ENCODE measurements around the gene EGFR.

Gene EGFR

DNA sequence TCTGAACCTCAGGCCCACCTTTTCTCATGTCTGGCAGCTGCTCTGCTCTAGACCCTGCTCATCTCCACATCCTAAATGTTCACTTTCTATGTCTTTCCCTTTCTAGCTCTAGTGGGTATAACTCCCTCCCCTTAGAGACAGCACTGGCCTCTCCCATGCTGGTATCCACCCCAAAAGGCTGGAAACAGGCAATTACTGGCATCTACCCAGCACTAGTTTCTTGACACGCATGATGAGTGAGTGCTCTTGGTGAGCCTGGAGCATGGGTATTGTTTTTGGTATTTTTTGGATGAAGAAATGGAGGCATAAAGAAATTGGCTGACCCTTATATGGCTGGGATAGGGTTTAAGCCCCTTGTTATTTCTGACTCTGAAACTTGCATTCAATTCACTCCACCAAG, 156.0 kb downstream of the EGFR start:
- no peak for ATAC-seq

DNA sequence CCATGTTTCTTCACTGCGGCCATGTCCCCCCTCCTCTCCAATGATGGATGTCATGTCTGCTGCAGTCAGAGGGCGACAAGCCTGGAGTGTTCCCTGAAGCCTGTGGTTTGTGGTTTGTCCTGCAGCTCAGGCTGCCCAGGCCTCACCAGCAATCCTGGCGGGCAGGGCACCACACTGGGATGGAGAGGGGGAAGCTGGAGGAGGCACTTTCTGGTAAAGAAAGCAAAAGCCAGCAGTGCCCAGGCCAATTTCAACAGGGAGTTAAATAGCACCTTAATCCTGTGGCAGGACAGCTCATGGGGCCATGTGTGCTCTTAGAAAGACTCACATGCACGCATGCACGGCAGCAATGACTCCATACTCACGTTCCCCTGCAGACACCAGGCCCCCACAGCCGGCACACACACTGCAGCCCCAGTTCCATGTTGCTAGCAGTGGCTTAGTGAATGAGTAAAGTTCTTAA, 158.3 kb downstream of the EGFR start:
- ATAC-seq = no peak

DNA sequence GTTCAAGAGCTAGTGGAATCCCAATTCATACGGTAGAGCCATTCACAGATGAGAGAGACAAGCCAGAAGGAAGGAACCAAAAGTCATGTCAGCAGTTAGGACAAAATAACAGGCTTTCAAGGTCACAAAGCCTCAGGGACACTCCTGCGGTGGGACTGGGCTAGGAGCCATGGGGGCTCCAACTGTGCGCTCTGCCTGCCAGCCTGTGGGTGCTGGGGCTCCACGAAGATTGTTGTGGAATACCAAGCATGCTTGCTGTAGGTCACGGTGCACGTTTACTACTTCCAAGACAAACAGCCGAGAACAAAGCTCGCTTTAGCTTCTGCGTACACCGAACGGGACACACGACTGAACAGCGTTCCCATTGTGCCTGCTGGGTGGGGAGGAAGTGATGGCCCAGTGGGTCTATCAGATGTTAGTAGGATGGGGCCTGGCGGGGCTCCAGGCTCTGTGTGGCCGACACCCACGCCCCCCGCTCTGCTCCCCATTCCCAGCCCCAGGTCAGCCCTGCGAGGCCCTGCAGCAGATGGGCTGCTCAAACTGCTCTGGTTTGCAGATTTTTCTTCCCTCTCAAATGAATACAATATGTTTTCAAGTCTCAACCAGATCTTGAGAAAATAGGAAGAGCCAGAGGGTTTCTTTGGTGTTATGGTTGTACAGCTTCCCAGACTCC, 158.9 kb downstream of the EGFR start:
- no peak for ATAC-seq

DNA sequence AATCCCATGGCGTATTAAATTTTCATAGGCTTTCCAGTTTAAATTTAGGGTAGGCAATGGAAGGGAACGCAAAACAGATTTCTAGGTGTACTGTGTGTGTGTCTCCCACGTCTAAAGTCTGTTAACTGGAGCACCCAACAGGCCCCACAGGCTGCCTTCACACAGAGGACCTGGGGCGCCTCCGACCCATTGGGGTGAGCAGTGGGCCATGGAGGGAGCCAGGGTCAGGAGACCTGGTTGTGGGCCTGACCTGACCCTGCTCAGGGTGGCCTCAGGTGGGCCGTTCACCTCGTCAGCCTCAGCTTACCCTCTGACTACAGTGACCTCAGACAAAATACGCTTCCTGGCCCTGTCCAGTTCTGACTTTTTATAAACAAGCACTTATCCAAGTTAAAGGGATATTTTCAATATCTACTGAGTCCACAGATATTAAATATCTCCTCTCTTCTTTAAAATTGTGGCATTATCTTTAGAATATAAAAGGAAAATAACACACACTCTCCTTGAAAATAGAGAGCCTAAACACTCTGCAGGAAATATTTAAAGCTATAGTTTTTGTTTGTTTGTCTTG, 159.6 kb downstream of the EGFR start:
- no peak for ATAC-seq

DNA sequence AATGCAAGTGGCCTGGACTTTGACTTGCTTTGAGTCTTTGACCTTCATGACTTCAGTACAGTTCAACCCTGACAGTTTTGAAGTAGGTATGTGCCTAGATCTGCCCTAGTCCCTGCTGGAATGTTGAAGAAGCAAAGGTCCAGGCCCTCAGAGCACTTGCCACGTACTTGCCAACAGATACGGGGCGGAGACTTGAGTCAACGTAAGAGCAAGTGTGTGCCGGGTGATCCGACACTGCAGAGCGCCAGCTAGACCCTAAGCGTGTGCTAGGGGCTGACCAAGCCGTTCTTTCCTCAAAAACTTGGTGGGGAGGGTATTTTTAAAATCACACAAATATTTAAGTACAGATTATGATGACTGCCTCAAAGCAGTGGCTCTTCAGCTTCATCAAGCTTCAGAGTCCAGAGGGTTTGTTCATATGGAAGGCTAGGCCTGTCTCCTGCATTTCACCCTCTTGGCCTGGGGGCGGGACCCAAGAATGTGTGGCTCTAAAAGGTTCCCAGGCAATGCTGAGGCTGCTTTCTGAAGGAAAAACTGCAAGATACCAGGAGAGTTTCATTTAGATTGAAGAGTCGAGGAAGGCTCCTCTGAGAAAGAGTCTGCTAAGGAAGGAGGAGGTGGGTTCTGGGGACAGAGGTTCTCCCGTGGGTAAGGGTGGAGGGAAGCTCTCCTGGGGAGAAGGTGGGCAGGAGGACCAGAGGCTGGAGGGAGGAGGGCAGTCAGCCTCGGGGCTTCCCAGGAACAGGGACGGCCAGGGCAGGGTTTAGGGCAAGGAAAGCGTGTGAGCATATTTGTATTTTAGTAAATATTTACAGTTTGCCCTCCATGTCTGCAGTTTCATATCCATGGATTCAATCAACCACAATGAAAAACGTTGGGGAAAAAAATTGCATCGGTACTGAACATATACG, 160.3 kb downstream of the EGFR start:
- no peak for ATAC-seq

DNA sequence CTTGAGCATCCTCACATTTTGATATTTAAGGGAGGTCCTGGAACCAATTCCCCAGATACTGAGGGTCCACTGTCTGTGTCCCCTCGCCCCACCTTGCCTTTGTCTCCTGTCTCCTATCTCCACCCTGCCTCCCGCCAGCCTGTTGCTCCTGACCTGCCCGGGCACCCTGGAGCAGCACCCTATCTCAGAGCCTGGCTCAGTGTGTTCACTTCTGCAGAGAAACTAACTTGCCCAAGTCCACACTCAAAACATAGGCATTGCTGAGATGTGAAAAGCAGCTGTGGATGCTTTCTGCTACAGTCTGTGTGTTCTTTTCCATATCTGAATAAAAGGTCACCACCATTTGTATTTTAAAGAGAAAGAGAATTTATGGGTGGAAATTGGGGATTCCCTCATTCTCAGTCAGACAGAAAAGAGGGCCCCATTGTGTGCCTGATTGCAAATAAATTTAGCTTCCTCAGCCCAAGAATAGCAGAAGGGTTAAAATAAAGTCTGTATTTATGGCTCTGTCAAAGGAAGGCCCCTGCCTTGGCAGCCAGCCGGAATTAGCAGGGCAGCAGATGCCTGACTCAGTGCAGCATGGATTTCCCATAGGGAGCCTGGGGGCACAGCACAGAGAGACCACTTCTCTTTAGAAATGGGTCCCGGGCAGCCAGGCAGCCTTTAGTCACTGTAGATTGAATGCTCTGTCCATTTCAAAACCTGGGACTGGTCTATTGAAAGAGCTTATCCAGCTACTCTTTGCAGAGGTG, 161.3 kb downstream of the EGFR start:
- no peak for ATAC-seq

DNA sequence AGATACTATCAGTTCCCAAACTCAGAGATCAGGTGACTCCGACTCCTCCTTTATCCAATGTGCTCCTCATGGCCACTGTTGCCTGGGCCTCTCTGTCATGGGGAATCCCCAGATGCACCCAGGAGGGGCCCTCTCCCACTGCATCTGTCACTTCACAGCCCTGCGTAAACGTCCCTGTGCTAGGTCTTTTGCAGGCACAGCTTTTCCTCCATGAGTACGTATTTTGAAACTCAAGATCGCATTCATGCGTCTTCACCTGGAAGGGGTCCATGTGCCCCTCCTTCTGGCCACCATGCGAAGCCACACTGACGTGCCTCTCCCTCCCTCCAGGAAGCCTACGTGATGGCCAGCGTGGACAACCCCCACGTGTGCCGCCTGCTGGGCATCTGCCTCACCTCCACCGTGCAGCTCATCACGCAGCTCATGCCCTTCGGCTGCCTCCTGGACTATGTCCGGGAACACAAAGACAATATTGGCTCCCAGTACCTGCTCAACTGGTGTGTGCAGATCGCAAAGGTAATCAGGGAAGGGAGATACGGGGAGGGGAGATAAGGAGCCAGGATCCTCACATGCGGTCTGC, 162.2 kb downstream of the EGFR start:
- no peak for ATAC-seq

DNA sequence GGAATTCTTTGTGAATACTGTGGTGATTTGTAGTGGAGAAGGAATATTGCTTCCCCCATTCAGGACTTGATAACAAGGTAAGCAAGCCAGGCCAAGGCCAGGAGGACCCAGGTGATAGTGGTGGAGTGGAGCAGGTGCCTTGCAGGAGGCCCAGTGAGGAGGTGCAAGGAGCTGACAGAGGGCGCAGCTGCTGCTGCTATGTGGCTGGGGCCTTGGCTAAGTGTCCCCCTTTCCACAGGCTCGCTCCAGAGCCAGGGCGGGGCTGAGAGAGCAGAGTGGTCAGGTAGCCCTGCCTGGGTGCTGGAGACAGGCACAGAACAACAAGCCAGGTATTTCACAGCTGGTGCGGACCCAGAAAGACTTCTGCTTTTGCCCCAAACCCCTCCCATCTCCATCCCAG, 162.9 kb downstream of the EGFR start:
- ATAC-seq = no peak

DNA sequence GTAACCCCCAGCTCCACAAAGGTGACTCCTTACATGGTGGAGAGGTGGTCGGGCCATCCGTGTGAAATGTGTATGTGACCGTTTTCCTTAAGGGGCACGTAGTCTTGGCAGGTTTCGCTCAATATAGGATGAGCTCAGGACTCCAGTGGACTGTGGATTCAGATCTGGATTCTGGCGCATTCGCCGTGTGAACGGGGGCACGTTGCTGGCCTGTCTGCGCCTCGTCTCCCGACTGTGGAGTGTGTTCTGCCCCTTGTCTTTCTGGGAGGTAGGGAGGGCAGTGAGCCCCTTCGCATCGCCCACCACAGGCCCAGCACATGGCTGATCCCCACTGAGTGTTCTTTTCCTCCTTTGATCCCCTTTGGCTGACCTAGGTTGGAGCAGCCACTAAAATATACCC, 165.1 kb downstream of the EGFR start:
- ATAC-seq = no peak

DNA sequence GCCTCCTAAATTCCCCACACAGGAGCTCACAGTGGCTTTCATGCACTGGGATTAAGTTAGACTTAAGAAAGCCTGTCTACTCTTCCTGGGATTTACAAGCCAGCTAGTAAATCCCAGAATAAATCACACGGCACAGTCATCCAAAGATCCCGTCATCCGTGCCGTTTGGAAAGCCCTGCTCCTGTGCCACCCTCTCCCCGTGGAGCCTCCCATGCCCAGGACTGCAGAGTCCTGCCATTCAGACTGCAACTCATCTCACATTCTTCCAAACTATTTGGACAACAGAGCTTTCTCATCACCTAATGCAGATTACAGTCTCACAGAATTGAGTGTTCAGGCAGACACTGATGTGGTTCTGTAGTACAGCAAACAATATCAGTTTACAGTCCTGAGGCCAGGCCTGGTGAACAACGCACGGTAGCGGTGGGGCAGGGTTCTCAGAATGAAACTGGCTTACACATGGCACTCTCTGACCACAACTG, 166.5 kb downstream of the EGFR start:
- ATAC-seq = no peak

DNA sequence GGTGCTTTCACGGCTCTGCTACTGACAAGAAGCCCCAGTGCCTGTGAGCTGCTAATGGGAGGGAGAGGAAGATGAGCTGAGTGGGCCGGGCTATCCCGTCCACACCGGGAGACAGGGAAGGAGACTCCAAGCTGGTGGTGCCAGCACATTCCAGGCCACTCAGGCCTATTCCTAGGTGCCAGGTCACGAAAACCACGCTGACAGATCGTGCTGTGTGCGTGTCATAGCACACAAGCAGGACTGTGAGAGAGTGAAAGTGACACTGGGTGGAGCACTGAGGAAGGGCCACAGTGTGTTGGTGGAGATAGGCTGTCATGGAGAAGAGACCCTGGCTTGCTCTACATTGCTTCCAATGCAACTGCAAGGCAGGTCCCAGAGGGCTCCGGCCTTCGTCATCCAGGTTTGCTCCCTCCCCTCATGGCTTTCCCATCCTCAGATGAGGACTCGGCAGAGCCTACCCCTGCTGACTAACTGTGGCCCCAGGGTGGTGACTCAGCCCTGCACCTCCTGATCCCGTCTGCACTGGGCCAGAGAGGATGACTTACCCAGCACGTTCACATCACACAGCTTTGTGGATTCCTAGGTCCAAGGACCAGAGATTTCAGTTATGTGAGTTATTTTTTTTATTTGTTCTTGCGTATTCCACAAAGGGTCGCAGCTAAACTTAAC, 167.3 kb downstream of the EGFR start:
- ATAC-seq = no peak

DNA sequence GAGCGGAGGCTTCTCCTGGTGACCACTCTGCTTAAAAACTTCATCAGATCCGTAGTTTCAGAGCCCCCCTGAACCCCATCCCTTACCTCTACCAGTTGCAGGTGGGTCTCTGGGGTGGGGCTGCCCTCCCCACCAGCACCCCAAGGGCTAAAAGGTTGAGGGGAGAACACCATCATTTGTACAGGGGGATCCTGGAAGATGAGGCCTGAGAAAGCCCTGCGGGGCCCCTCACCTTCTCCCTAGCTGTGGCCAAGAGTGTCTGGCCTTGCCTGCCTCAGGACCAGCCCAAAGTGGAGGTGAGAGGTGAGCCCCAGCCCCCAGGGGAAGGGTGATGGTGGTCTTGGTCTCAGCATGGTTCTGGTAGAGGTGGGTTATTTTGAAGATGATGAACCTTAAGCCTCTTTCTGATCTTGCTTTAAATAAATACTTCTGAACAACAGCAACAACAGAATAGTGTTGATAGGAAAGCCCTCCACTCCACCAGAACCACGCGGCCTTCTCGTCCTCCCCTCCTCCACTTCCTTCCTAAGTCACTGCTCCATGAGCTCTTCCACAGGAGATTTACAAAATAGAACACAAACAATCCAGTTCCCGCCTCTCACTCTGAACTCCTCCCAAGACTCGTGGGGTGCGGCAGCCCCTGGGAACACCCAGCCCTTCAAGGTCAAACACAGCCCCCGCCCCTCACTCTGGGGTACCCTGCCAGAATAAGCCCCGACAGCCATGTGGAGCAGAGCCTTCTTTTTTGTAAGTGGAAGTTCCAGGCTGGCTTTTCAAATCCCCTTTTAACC, 169.1 kb downstream of the EGFR start:
- ATAC-seq = no peak

DNA sequence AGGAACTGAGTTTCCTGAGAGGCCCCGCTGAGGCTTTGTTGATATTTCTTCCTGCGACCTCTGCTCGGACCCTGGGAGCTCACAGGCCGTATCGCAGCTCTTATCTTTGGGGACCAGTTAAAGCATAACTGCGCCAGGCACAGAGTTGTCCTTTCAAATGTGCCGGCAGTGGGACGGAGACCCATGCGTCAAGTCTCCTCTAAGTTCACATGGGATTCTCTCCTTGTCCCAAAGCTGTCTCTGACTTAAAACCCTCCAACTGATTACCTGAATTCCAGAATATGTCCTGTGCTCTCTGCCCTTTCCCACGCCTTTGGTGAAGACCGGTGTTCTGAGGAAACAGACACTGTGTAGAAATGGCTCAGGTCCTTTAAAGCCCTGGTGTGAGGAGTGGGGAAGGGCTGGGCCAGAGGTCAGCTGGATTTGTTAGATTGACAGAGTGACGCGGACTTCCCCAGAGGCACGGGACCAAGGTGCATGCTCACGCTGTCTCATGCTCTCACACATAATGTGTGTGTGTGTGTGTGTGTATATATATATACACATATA, 169.8 kb downstream of the EGFR start:
- ATAC-seq = no peak

DNA sequence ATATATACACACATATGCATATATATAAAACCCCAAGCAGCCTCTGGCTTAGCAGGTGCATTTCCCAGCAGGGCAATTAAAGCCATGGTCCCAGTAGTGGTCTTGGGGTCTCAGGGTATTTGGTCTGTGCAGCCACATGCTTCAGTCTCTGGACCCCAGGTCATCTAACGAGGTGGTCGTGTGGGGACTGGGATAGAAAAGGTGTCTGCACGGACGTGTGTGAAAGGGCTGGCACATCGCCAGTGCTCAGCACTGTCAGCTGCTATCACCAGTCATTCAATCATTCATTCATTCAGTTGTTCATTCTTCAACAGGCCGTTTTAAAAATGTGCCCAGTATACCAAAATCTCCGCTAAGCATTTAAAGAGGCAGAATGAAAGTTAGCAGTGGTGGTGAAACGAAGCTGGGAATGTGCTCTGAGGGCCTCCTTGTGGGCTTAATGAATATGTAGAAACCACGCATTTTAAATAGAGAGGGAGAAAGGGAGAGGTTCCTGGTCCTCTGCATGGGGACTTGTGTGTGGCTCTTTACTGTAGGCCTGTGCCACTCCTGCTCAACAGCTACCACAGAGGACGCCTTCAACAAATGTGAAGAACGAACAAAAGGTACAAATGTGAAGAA, 170.4 kb downstream of the EGFR start:
- no peak for ATAC-seq

DNA sequence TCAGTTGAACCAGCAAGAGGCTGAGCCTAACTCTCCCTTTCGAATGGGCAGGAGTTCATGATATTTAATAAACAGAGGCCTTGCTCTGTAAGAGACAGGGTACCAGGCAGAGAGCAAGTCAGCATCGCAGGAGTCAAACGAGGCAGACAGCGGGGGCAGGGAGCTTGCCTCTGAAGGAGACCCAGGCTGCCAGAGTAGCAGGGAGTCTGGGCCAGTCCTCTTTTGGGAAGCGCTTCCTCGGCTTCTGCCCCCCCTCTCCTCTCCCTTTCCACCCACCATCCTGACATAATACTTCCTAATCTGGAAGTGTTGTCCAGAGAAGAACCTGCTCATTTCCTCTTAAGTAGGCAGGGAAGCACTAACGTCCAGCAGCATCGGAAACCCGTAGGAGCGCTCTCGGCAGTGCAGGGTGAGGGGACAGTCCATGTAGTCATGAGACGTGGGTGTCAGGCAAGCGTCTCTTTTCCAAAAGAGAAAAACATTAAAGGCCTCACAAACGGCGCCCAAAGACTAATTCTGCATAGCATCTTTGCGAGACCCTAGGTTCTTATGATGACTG, 171.1 kb downstream of the EGFR start:
- ATAC-seq = no peak

DNA sequence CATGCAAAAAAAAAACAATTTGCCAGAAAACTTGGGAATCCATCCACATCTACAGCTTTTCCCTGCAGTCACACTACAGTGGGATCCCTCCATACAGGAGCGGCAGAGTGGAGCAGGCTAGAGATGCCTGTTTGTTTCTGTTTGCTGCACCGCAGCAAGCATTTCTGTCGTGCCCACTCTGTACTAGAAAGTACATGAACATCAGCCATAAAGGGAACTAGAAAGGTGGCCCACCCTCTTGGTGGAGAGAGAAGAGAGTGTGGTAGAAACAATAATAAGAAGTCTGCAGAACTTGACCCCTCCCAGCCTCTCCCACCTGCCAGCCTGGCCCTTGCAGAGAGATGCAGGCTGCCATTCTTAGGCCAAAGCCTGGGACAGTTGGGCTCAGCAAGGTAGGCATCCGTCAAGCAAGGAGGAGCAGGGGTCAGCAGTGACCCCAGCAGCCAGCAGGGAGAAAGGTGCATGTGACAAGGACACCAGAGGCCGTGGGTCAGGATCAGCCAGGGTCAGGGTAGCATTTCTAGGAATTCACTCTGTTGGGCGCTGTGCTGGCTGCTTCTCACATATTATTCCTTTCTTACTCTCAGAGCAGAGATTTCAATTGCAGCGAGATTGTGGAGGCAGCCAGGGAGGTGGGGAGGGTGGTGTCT, 171.8 kb downstream of the EGFR start:
- no peak for ATAC-seq

DNA sequence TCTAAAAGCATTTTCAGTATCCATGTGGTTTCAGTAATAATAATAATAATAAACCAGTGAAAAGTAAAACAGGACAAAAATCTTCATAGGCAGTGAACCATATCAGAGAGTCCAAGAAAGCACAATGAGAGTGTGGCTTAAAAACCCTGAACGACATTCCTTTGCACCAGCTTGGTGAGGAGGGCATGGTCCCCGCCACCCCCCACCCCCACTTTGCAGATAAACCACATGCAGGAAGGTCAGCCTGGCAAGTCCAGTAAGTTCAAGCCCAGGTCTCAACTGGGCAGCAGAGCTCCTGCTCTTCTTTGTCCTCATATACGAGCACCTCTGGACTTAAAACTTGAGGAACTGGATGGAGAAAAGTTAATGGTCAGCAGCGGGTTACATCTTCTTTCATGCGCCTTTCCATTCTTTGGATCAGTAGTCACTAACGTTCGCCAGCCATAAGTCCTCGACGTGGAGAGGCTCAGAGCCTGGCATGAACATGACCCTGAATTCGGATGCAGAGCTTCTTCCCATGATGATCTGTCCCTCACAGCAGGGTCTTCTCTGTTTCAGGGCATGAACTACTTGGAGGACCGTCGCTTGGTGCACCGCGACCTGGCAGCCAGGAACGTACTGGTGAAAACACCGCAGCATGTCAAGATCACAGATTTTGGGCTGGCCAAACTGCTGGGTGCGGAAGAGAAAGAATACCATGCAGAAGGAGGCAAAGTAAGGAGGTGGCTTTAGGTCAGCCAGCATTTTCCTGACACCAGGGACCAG, 172.5 kb downstream of the EGFR start:
- no peak for ATAC-seq

DNA sequence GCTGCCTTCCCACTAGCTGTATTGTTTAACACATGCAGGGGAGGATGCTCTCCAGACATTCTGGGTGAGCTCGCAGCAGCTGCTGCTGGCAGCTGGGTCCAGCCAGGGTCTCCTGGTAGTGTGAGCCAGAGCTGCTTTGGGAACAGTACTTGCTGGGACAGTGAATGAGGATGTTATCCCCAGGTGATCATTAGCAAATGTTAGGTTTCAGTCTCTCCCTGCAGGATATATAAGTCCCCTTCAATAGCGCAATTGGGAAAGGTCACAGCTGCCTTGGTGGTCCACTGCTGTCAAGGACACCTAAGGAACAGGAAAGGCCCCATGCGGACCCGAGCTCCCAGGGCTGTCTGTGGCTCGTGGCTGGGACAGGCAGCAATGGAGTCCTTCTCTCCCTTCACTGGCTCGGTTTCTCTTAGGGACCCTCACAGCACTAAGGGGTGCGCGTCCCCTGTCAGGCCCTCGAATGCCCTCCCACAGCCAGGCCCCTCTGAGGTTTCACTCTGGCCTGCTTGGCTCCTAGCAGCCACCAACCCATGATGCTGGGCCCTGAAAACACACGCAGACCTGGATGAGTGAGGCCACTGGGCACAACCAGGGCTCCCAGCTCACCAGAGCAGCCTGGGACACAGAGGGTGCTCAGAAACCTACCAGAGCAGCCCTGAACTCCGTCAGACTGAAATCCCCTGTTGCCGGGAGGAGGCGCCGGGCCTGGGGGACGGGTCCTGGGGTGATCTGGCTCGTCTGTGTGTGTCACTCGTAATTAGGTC, 173.3 kb downstream of the EGFR start:
- no peak for ATAC-seq

Data from activated CD4-positive, CD25-positive, alpha-beta regulatory T cell treated with anti-CD3 and anti-CD28 coated beads, Interleukin-2, amount 50 U/mL, for 24 hours (primary cell).